GM06990 (cell line): ENCODE data around the gene CCDC78.
A peak's percentile ranks its signal among the peaks of the same experiment; 100 is the strongest.

ENCODE experiments used
- DNase-seq: peaks from one replicate; pipeline ENCODE4 v3.0.0-alpha.2; 2011; ENCODE audit not compliant: insufficient read length; ENCODE audit errors: extremely low read depth
- H3K27me3 ChIP-seq: replicated peaks from 2 replicates; pipeline ENCODE4 v1.6.0; 2011; ENCODE audit warnings: low read length; ENCODE audit not compliant: control insufficient read depth, insufficient read depth
- H3K36me3 ChIP-seq: 2 replicates; pipeline ENCODE4 v1.5.1; 2011; ENCODE audit warnings: low read length; ENCODE audit not compliant: control insufficient read depth, insufficient read depth
- H3K4me3 ChIP-seq: replicated peaks from 2 replicates; pipeline ENCODE4 v1.5.1; 2011; ENCODE audit warnings: low read depth, mild to moderate bottlenecking, control low read depth, low read length
- TF ChIP-seq, protein P1 (sequence below): IDR thresholded peaks from 2 replicates; pipeline ENCODE4 v1.5.1; 2011; ENCODE audit warnings: low read length, control low read depth, mild to moderate bottlenecking, inconsistent platforms; ENCODE audit not compliant: insufficient read depth, poor library complexity, severe bottlenecking

The CCDC78 gene

GRCh38 chr16:726438-727290, at the start of gene CCDC78, which contains the start of gene HAGHL:
Gene CCDC78, minus strand, starts transcription at chr16:726443. Its CDS starts 76 bp downstream, at chr16:726367.
Gene HAGHL, plus strand, starts transcription at chr16:727106. Its CDS starts 404 bp downstream, at chr16:727510.
- TF ChIP-seq, protein P1, sequence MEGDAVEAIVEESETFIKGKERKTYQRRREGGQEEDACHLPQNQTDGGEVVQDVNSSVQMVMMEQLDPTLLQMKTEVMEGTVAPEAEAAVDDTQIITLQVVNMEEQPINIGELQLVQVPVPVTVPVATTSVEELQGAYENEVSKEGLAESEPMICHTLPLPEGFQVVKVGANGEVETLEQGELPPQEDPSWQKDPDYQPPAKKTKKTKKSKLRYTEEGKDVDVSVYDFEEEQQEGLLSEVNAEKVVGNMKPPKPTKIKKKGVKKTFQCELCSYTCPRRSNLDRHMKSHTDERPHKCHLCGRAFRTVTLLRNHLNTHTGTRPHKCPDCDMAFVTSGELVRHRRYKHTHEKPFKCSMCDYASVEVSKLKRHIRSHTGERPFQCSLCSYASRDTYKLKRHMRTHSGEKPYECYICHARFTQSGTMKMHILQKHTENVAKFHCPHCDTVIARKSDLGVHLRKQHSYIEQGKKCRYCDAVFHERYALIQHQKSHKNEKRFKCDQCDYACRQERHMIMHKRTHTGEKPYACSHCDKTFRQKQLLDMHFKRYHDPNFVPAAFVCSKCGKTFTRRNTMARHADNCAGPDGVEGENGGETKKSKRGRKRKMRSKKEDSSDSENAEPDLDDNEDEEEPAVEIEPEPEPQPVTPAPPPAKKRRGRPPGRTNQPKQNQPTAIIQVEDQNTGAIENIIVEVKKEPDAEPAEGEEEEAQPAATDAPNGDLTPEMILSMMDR: no peak
- peak; percentile 78 for DNase-seq
- Histone ChIP-seq H3K36me3 (peaks cover 8% of the 10 kb centered on the region), H3K27me3 (no peaks in the 10 kb centered on the region), H3K4me3 (peak within 1 kb of the TSS; percentile 79)

DNA sequence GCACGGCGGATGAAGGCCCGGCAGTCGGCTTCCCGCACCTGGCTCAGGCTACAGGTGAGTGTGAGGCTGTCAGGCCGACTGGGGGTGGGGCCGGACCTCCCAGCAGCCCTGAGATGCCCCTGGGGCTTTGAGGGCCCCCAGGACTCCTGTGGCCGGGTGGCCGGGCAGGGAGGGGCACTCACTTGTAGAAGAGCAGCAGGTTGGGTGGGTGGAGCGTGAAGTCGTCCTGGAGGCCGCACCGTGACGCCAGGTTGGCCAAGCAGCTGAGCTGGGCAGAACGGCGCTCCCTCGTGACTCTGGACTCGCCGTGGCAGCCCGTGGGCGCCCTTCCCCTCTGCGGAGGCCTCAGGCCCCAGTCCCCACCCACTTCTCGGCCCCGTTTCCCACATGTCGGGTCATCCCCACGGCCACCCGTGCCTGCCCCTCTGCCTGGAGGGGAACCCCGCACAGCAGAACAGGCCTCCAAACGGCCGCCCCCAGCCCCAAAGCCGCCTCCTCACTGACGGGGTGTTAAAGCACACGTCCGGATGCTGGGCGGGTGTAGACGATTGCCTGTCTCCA, 49.1 kb upstream of the CCDC78 start:
- Histone ChIP-seq H3K36me3 (no peaks in the 10 kb centered on the region), H3K4me3 (no peak overlapping the region), H3K27me3 (no peaks in the 10 kb centered on the region)
- no peak for DNase-seq
- TF ChIP-seq, protein P1: no peak

GRCh38 chr16:774086-775001, 48.1 kb upstream of the CCDC78 start:
- no peaks in the 10 kb centered on the region for H3K27me3 ChIP-seq
- TF ChIP-seq, protein P1: no peak
- no peak overlapping the region for H3K4me3 ChIP-seq
- H3K36me3 ChIP-seq: no peaks in the 10 kb centered on the region
- no peak for DNase-seq

DNA sequence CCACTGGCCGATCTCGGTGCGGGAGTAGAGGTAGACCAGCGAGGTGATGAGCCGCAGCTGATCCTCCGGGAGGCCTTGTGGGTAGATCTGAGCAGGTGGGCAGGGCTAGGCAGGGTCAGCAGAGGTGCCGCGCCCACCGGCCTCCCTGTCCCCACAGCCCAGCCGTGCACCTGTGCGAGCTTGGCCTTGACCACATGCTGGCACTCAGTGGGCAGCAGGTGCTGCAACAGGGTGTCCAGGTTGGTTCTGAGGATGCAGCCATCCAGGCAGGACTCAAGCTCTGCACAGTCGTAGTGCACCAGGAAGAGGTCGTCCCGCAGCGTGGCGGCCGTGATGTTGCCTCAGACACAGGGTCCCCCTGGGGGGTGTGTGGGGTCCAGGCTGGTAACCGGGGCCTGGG, 46.7 kb upstream of the CCDC78 start:
- Histone ChIP-seq H3K36me3 (no peaks in the 10 kb centered on the region), H3K27me3 (no peaks in the 10 kb centered on the region), H3K4me3 (no peak overlapping the region)
- DNase-seq: peak; percentile 6
- TF ChIP-seq, protein P1: no peak

DNA sequence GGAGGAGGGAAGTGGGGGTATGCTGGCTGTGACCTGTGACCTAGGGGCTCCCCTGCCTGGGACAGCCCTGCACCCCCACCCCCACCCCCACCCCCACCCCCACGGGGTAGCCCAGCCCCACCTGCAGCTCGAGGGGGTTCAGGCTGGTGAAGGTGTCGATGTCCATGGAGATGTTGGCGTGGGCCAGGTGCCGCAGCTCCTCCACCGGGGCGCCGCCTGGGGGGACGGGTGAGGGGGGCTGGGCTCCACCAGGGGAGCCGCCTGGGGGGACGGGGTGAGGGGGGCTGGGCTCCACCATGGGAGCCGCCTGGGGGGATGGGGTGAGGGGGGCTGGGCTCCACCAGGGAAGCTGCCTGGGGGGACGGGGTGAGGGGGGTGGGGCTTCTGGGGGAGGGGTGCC, 44.2 kb upstream of the CCDC78 start:
- H3K36me3 ChIP-seq: no peaks in the 10 kb centered on the region
- TF ChIP-seq, protein P1: no peak
- no peaks in the 10 kb centered on the region for H3K27me3 ChIP-seq
- H3K4me3 ChIP-seq: no peak overlapping the region
- DNase-seq: no peak
